A549 (cell line): ENCODE data around the gene GABPB1. TPM values are rescaled to one million over a fixed set of nuclear protein-coding genes. Genes with fewer than 3 reads are reported as not detected.

Experiments
- ATAC-seq, 2 experiments: fragments of 200-7000 bp in 1 of 2; fragments of >200 bp in 1 of 2; cut with Nextera tagmentation in 1 of 2; cut with Tn5 transposase in 1 of 2; 3 replicates each; pipeline versions ENCODE4 v1.8.0 to v1.9.1; 2018 to 2020; ENCODE audit warnings: mild to moderate bottlenecking in 1 of 2, moderate library complexity in 1 of 2
- CTCF ChIA-PET: fragments of 300-600 bp; sonication (Branson Sonifier 250); formaldehyde crosslinking; extraction: SDS; loops from one replicate; lab custom pipeline; 2021; ENCODE audit warnings: antibody characterized with exemption, inconsistent platforms; lab: Yijun Ruan, JAX
- POLR2A ChIA-PET: fragments of 350-600 bp; formaldehyde crosslinking; extraction: SDS; loops from one replicate; lab custom pipeline; 2021; ENCODE audit warnings: antibody characterized with exemption, inconsistent platforms; lab: Yijun Ruan, JAX
- DNase-seq, 2 experiments: peaks; one replicate each; pipeline versions ENCODE4 v3.0.0 to v3.0.0-alpha.2; 2011 to 2016; ENCODE audit warnings: low read depth in 1 of 2, low spot score in 1 of 2
- FAIRE-seq: peaks from 2 replicates; lab custom pipeline; 2011; peaks lifted over from hg19 to GRCh38; lab: Jason Lieb, UNC
- H3K27ac ChIP-seq, 2 experiments: fragments of >200 bp; sonication (Bioruptor Twin); formaldehyde crosslinking; 3 replicates each; pipeline ENCODE4 v1.5.1; 2016 to 2017
- H3K4me1 ChIP-seq: fragments of >200 bp; sonication (Bioruptor Twin); formaldehyde crosslinking; 3 replicates; pipeline ENCODE4 v1.6.1; 2016
- H3K4me2 ChIP-seq: fragments of >200 bp; sonication (Bioruptor Twin); formaldehyde crosslinking; 3 replicates; pipeline ENCODE4 v1.6.1; 2016
- H3K4me3 ChIP-seq: fragments of >200 bp; sonication (Bioruptor Twin); formaldehyde crosslinking; 3 replicates; pipeline ENCODE4 v1.5.1; 2016
- H3K9me3 ChIP-seq: fragments of >200 bp; sonication (Bioruptor Twin); formaldehyde crosslinking; 3 replicates; pipeline ENCODE4 v1.6.1; 2016
- BCL3 ChIP-seq: fragments of >200 bp; sonication (Bioruptor Twin); formaldehyde crosslinking; IDR thresholded peaks from 3 replicates; pipeline ENCODE4 v1.6.1; 2016
- CBX2 ChIP-seq: fragments of 200-600 bp; sonication (generic); IDR thresholded peaks from 2 replicates; pipeline ENCODE4 v1.6.1; 2016; ENCODE audit warnings: low read depth, mild to moderate bottlenecking, borderline replicate concordance
- CHD2 ChIP-seq: fragments of 150-350 bp; IDR thresholded peaks from 2 replicates; pipeline ENCODE4 v1.6.1; 2014; ENCODE audit warnings: low read length; ENCODE audit not compliant: partially characterized antibody
- ESRRA ChIP-seq: fragments of 150-350 bp; IDR thresholded peaks from 2 replicates; pipeline ENCODE4 v1.6.1; 2014; ENCODE audit warnings: mild to moderate bottlenecking, low read length, borderline replicate concordance
- FOSB ChIP-seq: fragments of 250-450 bp; sonication (Bioruptor Pico); IDR thresholded peaks from 2 replicates; pipeline ENCODE4 v1.5.0; 2020; ENCODE audit warnings: mild to moderate bottlenecking, moderate library complexity
- FOSL2 ChIP-seq, 2 experiments: fragments of 450-650 bp in 1 of 2; fragments of >200 bp in 1 of 2; sonication (Bioruptor Twin) in 1 of 2; formaldehyde crosslinking; IDR thresholded peaks; 2 replicates each; pipeline versions ENCODE4 v1.5.0 to v1.6.1; 2016 to 2020; ENCODE audit warnings: mild to moderate bottlenecking in 1 of 2, moderate library complexity in 1 of 2
- GATA3 ChIP-seq: IDR thresholded peaks from 2 replicates; pipeline ENCODE4 v1.6.1; 2012; ENCODE audit warnings: borderline replicate concordance
- HEYL ChIP-seq: fragments of 250-450 bp; sonication (Bioruptor Pico); IDR thresholded peaks from 2 replicates; pipeline ENCODE4 v1.8.0; 2021; ENCODE audit warnings: mild to moderate bottlenecking, moderate library complexity
- HOXA7 ChIP-seq: fragments of 250-450 bp; sonication (Bioruptor Pico); IDR thresholded peaks from 2 replicates; pipeline ENCODE4 v1.5.0; 2020; ENCODE audit warnings: mild to moderate bottlenecking, moderate library complexity
- KDM1A ChIP-seq: fragments of 200-600 bp; sonication (generic); IDR thresholded peaks from 2 replicates; pipeline ENCODE4 v1.6.1; 2016; ENCODE audit warnings: low read depth, mild to moderate bottlenecking
- PBX3 ChIP-seq: IDR thresholded peaks from 2 replicates; pipeline ENCODE4 v1.6.1; 2012
- RAD21 ChIP-seq, 2 experiments: fragments of >200 bp in 1 of 2; sonication (Bioruptor Twin) in 1 of 2; formaldehyde crosslinking in 1 of 2; IDR thresholded peaks in 1 of 2; conservative IDR thresholded peaks in 1 of 2; 2 replicates in 1 of 2; 3 replicates in 1 of 2; pipeline ENCODE4 v1.6.1; 2012 to 2018; ENCODE audit warnings: inconsistent platforms in 1 of 2
- SMC3 ChIP-seq: fragments of >200 bp; sonication (Bioruptor Twin); formaldehyde crosslinking; IDR thresholded peaks from 3 replicates; pipeline ENCODE4 v1.6.1; 2018; ENCODE audit warnings: inconsistent platforms
- WGBS: methylation state at CpG from one replicate; pipeline ENCODE4 v1.1.6; 2017; ENCODE audit errors: missing lambda C conversion rate; 5-methylcytosine and 5-hydroxymethylcytosine counted together
- polyA plus RNA-seq, 4 experiments: library from polyadenylated mRNA; depleted of rRNA in 3 of 4; stranded (reverse); fragments of >200 nt; fragmentation: RNase III in 1 of 4; extraction: RNeasy Plus Mini Kit Qiagen cat#74134 plus additional on column Dnase treatment in 1 of 4; gene quantifications; 2 replicates in 3 of 4; 3 replicates in 1 of 4; pipeline ENCODE4 v1.2.3, GENCODE V29; 2011 to 2017
- TF ChIP-seq, protein P1 (sequence below): fragments of 200-600 bp; sonication (generic); IDR thresholded peaks from 2 replicates; pipeline ENCODE4 v1.6.1; 2016; ENCODE audit warnings: antibody characterized with exemption, mild to moderate bottlenecking, moderate library complexity
- TF ChIP-seq, protein P2 (sequence below): IDR thresholded peaks from 2 replicates; pipeline ENCODE4 v1.6.1; 2012
- TF ChIP-seq, protein P3 (sequence below): fragments of 250-450 bp; sonication (Bioruptor Pico); IDR thresholded peaks from 2 replicates; pipeline ENCODE4 v1.5.0; 2021; ENCODE audit warnings: mild to moderate bottlenecking, moderate library complexity, borderline replicate concordance

Gene GABPB1
- polyA plus RNA-seq, 2 of the 4 experiments (the other 2 are of a cell fraction): 23.0 to 53.9 TPM

DNA sequence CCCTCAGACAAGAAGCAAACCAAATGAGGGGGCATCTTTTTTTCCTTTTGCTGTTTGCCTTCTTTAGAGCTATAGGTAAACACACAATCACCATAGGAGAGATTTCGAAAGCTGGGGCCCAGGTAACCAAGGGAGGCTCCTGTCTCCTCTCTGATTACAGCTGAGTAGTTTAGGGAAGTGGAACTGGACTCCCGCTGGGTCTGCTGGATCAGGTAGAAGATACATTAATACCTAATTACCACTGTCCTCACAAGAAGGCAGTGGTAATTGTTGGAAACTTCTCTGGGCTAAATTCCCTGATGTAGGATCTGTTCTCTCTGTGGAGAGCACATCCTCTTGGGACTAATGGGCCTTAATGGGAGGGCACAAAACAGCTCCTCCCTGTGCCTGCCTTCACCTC is 122.2 kb downstream of the GABPB1 start:
- no peak for ATAC-seq
- Histone ChIP-seq H3K9me3 (no peaks in the 10 kb centered on the region), H3K27ac (no peak overlapping the region), H3K4me2 (no peak overlapping the region), H3K4me3 (no peak overlapping the region), H3K4me1 (peaks cover 20% of the 10 kb centered on the region)
- CTCF ChIA-PET: interaction anchor here (0.6 to 1.1 kb wide), 3 partner anchors 9 to 59 kb away, joined by 3 to 4 read pairs (median 3); no protein-coding TSS in a partner anchor
- WGBS: 86% methylated on average over 2 of the region's 2 CpGs
- FAIRE-seq: no peak
- no peak for TF ChIP-seq CBX2
- no peak for TF ChIP-seq FOSL2 (IDR thresholded peaks at IDR 0.05)
- no peak for TF ChIP-seq FOSL2 (CRISPR knock-in tag; IDR thresholded peaks at IDR 0.05)
- no peak for TF ChIP-seq PBX3
- TF ChIP-seq, protein P1, sequence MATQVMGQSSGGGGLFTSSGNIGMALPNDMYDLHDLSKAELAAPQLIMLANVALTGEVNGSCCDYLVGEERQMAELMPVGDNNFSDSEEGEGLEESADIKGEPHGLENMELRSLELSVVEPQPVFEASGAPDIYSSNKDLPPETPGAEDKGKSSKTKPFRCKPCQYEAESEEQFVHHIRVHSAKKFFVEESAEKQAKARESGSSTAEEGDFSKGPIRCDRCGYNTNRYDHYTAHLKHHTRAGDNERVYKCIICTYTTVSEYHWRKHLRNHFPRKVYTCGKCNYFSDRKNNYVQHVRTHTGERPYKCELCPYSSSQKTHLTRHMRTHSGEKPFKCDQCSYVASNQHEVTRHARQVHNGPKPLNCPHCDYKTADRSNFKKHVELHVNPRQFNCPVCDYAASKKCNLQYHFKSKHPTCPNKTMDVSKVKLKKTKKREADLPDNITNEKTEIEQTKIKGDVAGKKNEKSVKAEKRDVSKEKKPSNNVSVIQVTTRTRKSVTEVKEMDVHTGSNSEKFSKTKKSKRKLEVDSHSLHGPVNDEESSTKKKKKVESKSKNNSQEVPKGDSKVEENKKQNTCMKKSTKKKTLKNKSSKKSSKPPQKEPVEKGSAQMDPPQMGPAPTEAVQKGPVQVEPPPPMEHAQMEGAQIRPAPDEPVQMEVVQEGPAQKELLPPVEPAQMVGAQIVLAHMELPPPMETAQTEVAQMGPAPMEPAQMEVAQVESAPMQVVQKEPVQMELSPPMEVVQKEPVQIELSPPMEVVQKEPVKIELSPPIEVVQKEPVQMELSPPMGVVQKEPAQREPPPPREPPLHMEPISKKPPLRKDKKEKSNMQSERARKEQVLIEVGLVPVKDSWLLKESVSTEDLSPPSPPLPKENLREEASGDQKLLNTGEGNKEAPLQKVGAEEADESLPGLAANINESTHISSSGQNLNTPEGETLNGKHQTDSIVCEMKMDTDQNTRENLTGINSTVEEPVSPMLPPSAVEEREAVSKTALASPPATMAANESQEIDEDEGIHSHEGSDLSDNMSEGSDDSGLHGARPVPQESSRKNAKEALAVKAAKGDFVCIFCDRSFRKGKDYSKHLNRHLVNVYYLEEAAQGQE: no peak
- TF ChIP-seq RAD21 (conservative IDR thresholded peaks at IDR 0.05 in 1 of 2, IDR thresholded peaks at IDR 0.05 in 1 of 2): no peak
- TF ChIP-seq GATA3: no peak
- no peak for TF ChIP-seq ESRRA
- TF ChIP-seq HOXA7 (CRISPR knock-in tag): no peak
- no peak for DNase-seq
- POLR2A ChIA-PET: no interaction called here

GRCh38 chr15:50231761-50232160 is 123.2 kb downstream of the GABPB1 start:
- FAIRE-seq (no peak), DNase-seq (no peak), ATAC-seq (no peak)
- Histone ChIP-seq H3K4me2 (no peak overlapping the region), H3K9me3 (no peaks in the 10 kb centered on the region), H3K27ac (no peak overlapping the region), H3K4me1 (peaks cover 28% of the 10 kb centered on the region), H3K4me3 (no peak overlapping the region)
- no peak for TF ChIP-seq SMC3
- no peak for TF ChIP-seq BCL3
- no peak for TF ChIP-seq CHD2
- no peak for TF ChIP-seq KDM1A
- TF ChIP-seq, protein P2, sequence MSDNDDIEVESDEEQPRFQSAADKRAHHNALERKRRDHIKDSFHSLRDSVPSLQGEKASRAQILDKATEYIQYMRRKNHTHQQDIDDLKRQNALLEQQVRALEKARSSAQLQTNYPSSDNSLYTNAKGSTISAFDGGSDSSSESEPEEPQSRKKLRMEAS: no peak
- TF ChIP-seq FOSB (CRISPR knock-in tag): no peak
- TF ChIP-seq HEYL (CRISPR knock-in tag): no peak
- TF ChIP-seq, protein P3, sequence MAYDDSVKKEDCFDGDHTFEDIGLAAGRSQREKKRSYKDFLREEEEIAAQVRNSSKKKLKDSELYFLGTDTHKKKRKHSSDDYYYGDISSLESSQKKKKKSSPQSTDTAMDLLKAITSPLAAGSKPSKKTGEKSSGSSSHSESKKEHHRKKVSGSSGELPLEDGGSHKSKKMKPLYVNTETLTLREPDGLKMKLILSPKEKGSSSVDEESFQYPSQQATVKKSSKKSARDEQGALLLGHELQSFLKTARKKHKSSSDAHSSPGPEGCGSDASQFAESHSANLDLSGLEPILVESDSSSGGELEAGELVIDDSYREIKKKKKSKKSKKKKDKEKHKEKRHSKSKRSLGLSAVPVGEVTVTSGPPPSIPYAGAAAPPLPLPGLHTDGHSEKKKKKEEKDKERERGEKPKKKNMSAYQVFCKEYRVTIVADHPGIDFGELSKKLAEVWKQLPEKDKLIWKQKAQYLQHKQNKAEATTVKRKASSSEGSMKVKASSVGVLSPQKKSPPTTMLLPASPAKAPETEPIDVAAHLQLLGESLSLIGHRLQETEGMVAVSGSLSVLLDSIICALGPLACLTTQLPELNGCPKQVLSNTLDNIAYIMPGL (CRISPR knock-in tag): no peak
- POLR2A ChIA-PET: no interaction called here
- CTCF ChIA-PET: interaction anchor here (0.7 kb wide), 1 partner anchor 45 kb away, joined by 3 read pairs; no protein-coding TSS in a partner anchor
